Astrocyte of the hippocampus (primary cell): Measurements from ENCODE around the gene FRMPD1.

Experiments used
- DNase-seq: peaks from one replicate; pipeline ENCODE4 v3.0.0; 2011; ENCODE audit warnings: low read depth, low spot score

Gene FRMPD1

DNA sequence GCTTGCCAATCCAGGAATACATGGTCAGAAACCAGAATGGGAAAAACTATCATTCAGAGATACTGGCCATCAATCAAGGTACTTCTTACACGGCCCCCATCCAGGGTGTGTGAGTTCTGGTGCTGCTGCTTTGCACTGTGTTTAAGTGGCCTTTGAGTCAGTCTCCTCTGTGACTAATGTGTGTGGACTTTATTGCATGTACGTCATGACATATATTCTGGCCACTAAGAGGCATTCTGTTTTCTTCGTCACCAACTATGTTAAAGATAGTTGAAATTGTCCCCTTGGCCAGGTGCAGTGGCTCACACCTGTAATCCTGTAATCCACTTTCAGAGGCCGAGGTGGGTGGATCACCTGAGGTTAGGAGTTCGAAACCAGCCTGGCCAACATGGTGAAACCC, 125.6 kb downstream of the FRMPD1 start:
- DNase-seq: peak; percentile 18

DNA sequence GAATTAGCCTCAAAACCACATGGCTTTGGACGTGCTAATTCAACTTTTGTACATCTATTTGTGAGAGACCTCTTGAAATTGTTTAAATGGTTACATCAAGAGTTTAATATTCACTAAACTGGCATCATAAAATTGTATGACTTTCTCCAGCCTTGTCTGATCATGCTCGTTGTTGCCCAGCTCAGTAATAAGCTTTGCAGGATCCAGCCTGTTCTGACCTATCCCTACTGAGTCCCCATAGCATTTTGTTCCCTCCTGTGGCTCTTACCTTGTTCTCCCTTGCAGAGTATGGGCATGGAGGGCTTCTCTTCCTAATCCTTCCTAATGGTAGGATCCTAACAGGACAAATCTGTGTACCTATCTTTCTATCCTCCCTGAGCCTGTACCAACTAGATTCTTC, 127.8 kb downstream of the FRMPD1 start:
- no peak for DNase-seq

DNA sequence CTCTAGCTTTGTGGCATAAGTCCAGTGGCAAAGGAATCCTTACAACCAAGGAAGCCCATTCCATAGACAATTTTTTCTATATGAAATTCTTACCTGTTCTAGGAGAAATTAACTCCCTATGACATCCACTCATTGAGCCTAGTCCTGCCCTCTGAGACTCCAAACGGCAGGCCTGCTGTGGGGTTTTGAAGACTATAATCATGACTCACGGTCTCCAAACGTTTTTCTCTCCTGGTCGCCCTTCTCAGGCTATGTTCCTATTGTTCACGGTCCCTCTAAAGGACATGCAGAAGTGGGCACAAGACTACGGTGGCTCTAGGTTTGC, 133.5 kb downstream of the FRMPD1 start:
- no peak for DNase-seq

DNA sequence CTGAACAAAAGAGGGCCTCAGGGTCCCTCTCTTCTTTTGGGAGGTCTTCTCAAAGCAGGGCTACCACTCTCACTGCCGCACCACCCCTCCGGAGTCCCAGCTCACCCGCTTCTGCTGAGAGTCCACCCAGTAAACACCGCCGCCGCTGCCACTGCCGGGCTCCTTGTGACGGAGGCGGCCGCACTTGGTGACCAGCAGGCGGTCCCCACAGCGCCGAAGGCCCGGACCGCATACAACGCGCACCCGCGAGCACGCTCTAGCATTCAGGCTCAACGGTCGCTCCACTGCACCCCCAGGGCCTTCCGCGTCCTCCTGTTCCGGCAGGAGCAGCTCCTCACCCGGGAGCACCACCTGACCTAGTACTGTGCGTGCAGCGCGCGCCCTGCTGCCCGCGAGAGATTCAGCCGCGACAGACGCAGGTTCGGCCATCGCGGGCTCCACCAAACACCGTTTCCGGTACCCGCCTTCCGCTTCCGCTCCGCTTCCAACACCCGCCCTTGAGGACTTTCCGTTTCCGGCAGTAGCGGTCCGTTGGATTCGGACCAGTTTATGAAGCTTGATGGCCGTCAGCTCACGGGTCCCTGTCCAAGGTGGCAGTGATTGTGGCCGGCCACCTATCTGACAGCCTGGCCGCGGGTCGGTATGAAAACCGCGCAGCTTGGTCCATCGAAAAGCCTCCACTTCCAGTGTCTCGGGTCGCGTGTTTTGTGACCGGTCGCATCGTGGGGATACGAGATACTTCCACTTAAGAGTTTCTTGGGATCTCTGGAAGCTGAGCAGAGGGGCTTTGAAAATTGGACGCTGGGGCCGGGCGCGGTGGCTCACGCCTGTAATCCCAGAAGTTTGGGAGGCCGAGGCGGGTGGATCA, 134.1 kb downstream of the FRMPD1 start, which contains the start of gene EXOSC3:
Gene EXOSC3, minus strand, starts transcription at position 449 of the 868 bp plus-strand sequence. Its CDS starts 20 bp downstream, at position 429.
- peak; percentile 95 for DNase-seq

DNA sequence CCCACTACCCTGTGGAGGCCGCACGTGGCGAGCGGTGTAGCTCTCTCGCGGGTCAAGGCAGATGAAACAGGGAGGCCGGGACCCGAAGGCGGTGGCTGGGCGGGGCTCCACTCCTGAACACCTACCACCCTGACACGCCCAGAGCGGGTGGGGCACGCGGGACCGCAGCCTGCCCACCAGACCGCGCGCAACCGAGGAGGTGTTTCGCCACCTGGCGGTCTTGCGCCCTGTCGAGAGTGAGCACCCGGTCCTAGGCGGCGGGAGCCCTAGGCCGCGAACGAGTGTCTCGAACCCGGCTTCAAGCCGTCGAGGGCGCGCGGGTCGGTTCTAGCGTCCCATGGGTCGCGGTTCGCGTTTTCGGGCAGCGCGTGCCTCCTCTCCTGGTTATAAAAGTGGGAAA, 136.3 kb downstream of the FRMPD1 start:
- DNase-seq: no peak

DNA sequence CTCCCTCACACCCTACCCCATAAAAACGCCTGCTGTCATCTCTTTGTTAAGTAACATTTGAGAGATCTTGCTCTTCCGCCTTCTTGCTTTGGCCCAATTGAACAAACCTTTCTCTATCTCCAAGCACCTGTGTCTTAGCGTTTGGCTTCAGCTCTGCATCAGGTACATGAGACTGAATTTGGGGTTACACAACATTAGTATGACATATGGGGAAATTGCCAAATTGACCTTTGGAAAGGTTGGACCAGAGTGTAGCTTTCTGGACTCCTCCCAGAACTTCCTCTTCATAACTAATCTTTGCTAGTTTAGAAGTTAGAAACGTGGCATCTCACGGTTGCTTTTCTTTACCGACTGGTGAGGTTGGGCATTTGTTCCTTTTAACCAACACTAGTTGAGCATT, 137.6 kb downstream of the FRMPD1 start:
- no peak for DNase-seq

DNA sequence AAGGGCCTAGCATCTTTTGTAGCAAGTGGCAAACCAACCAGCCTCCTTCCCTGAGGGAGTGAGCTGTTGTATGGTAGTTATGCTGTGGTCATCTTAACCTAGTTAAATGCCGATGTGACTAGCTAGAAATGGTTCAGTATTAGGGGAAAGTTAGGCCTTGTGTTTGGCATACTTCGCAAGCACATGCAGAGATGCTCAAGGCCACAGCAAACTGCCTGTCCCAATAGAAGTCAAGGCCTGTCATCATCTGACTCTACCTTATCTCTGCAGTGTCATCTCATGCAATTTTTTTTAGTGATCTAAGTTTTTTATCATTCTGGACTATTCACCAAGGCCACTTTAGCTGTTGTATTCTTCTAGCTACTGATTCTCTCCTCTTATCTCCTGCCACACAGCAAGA, 139.3 kb downstream of the FRMPD1 start:
- no peak for DNase-seq

DNA sequence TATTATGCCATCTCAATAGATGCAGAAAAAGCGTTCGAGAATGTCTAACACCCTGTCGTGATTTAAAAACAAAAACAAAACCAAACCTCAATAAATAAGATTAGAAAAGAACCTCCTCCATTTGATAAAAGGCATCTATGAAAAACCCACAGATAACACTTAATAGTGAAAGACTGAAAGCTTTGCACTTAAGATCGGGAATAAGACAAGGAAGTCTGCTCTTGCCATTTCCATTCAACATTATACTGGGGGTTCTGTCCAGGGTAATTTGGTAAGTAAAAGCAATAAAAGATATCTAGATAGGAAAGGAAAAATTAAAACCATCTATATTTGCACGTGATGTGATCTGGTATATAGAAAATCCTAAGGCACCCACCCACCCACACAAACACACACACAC, 141.4 kb downstream of the FRMPD1 start:
- no peak for DNase-seq

DNA sequence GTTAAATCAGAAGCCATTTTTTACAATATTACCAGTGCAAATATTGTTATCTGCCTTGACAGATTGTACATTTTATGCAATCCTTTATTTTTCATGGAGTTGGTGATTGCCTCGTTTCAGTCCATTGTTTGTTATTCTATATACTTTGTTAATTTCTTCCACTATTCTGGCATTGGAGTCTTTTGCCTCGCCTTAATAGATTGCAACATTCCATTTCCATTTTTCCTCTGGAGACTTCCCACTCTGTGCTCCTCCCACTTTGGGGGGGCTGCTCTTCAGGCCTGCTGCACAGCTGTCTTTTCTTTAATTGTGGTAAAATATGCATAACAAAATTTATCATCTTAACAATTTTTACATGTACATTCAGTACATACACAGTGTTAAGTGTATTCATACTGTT, 145.5 kb downstream of the FRMPD1 start:
- no peak for DNase-seq
